HEK293 (cell line): Measurements from ENCODE around the gene DNAJB2.

Source experiments
- AEBP2 ChIP-seq: fragments of 450-650 bp; formaldehyde crosslinking; IDR thresholded peaks from 2 replicates; pipeline ENCODE4 v1.5.1; 2016; ENCODE audit warnings: missing biosample characterization, missing genetic modification characterization, borderline replicate concordance
- INSM2 ChIP-seq: fragments of 450-650 bp; formaldehyde crosslinking; IDR thresholded peaks from 2 replicates; pipeline ENCODE4 v1.5.1; 2016; ENCODE audit warnings: missing biosample characterization, missing genetic modification characterization
- KLF1 ChIP-seq: fragments of 450-650 bp; formaldehyde crosslinking; IDR thresholded peaks from 2 replicates; pipeline ENCODE4 v1.5.1; 2016; ENCODE audit warnings: missing biosample characterization, missing genetic modification characterization
- KLF10 ChIP-seq: fragments of 450-650 bp; IDR thresholded peaks from 2 replicates; pipeline ENCODE4 v1.5.1; 2018; ENCODE audit warnings: missing biosample characterization, mild to moderate bottlenecking, missing genetic modification characterization
- PRDM10 ChIP-seq: fragments of 450-650 bp; formaldehyde crosslinking; IDR thresholded peaks from 2 replicates; pipeline ENCODE4 v1.5.1; 2016; ENCODE audit warnings: missing biosample characterization, missing genetic modification characterization
- PRDM2 ChIP-seq: fragments of 450-650 bp; formaldehyde crosslinking; IDR thresholded peaks from 2 replicates; pipeline ENCODE4 v1.5.1; 2016; ENCODE audit warnings: missing biosample characterization, missing genetic modification characterization, borderline replicate concordance
- RBAK ChIP-seq: fragments of 450-650 bp; formaldehyde crosslinking; IDR thresholded peaks from 2 replicates; pipeline ENCODE4 v1.5.1; 2016; ENCODE audit warnings: missing biosample characterization, missing genetic modification characterization
- TSHZ1 ChIP-seq: fragments of 450-650 bp; formaldehyde crosslinking; IDR thresholded peaks from 2 replicates; pipeline ENCODE4 v1.5.1; 2016; ENCODE audit warnings: missing biosample characterization, missing genetic modification characterization, borderline replicate concordance
- WT1 ChIP-seq: fragments of 450-650 bp; formaldehyde crosslinking; IDR thresholded peaks from 2 replicates; pipeline ENCODE4 v1.5.1; 2016; ENCODE audit warnings: missing biosample characterization, missing genetic modification characterization
- ZIC2 ChIP-seq: fragments of 450-650 bp; formaldehyde crosslinking; IDR thresholded peaks from 2 replicates; pipeline ENCODE4 v1.5.1; 2016; ENCODE audit warnings: missing biosample characterization, missing genetic modification characterization
- ZNF114 ChIP-seq: fragments of 450-650 bp; formaldehyde crosslinking; IDR thresholded peaks from 2 replicates; pipeline ENCODE4 v1.5.0; 2017; ENCODE audit warnings: missing biosample characterization, missing genetic modification characterization
- ZNF211 ChIP-seq: fragments of 450-650 bp; formaldehyde crosslinking; IDR thresholded peaks from 2 replicates; pipeline ENCODE4 v1.5.1; 2016; ENCODE audit warnings: low read depth, missing biosample characterization, missing genetic modification characterization
- ZNF23 ChIP-seq: fragments of 450-650 bp; formaldehyde crosslinking; IDR thresholded peaks from 2 replicates; pipeline ENCODE4 v1.5.1; 2016; ENCODE audit warnings: missing biosample characterization, missing genetic modification characterization, borderline replicate concordance
- ZNF362 ChIP-seq: fragments of 450-650 bp; formaldehyde crosslinking; IDR thresholded peaks from 2 replicates; pipeline ENCODE4 v1.5.1; 2016; ENCODE audit warnings: missing biosample characterization, missing genetic modification characterization
- ZNF501 ChIP-seq: fragments of 450-650 bp; formaldehyde crosslinking; IDR thresholded peaks from 2 replicates; pipeline ENCODE4 v1.5.1; 2016; ENCODE audit warnings: missing biosample characterization, missing genetic modification characterization
- ZNF549 ChIP-seq: fragments of 450-650 bp; IDR thresholded peaks from 2 replicates; pipeline ENCODE4 v1.5.1; 2018; ENCODE audit warnings: missing biosample characterization, missing genetic modification characterization, mild to moderate bottlenecking, inconsistent platforms, moderate library complexity
- ZNF610 ChIP-seq: fragments of 450-650 bp; formaldehyde crosslinking; IDR thresholded peaks from 2 replicates; pipeline ENCODE4 v1.5.1; 2016; ENCODE audit warnings: missing biosample characterization, missing genetic modification characterization, borderline replicate concordance
- ZNF677 ChIP-seq: fragments of 450-650 bp; IDR thresholded peaks from 2 replicates; pipeline ENCODE4 v1.5.0; 2018; ENCODE audit warnings: missing biosample characterization, mild to moderate bottlenecking, missing genetic modification characterization, moderate library complexity
- ZNF791 ChIP-seq: fragments of 450-650 bp; formaldehyde crosslinking; IDR thresholded peaks from 2 replicates; pipeline ENCODE4 v1.5.1; 2016; ENCODE audit warnings: missing biosample characterization, missing genetic modification characterization
- ZSCAN30 ChIP-seq: fragments of 450-650 bp; IDR thresholded peaks from 2 replicates; pipeline ENCODE4 v1.5.1; 2018; ENCODE audit warnings: missing biosample characterization, mild to moderate bottlenecking, missing genetic modification characterization, moderate library complexity

Gene DNAJB2

GRCh38 chr2:219294356-219295351, 15.5 kb downstream of the DNAJB2 start (continued):
- 0 out of 2 replicates have a peak, but pooled peaks have one; percentile 36 for TF ChIP-seq PRDM10
- no peak for TF ChIP-seq ZNF501 (tag by site-specific recombination)
- peak; percentile 49; the same call in 1 of the 2 replicates for TF ChIP-seq KLF10
- TF ChIP-seq WT1: no peak; the same call in 1 of the 2 replicates
- no peak for TF ChIP-seq ZNF362
- no peak for TF ChIP-seq AEBP2 (tag by site-specific recombination)
- TF ChIP-seq INSM2: no peak
- no peak for TF ChIP-seq ZNF114
- TF ChIP-seq PRDM2 (tag by site-specific recombination): no peak
- peak; percentile 50; the same call in 1 of the 2 replicates for TF ChIP-seq ZNF610
- TF ChIP-seq KLF1 (tag by site-specific recombination): peak; percentile 29; the same call in 1 of the 2 replicates
- TF ChIP-seq TSHZ1 (tag by site-specific recombination): no peak
- peak; percentile 63 for TF ChIP-seq ZIC2
- TF ChIP-seq ZNF549 (tag by site-specific recombination): no peak
- TF ChIP-seq ZNF791 (tag by site-specific recombination): no peak
- no peak for TF ChIP-seq ZNF677 (tag by site-specific recombination)
- TF ChIP-seq ZSCAN30 (tag by site-specific recombination): peak; percentile 99
- TF ChIP-seq RBAK (tag by site-specific recombination): no peak
- TF ChIP-seq ZNF211 (tag by site-specific recombination): no peak
- TF ChIP-seq ZNF23 (tag by site-specific recombination): no peak
